ENCODE measurements around the gene CRACR2B.

- no peak for TF ChIP-seq POLR2AphosphoS5 (IDR thresholded peaks at IDR 0.05; ENCODE audit: low read depth, low read length)
- no peak for TF ChIP-seq SRF (IDR thresholded peaks at IDR 0.05; ENCODE audit: low read depth, low read length)
- no peak for TF ChIP-seq EP300 (IDR thresholded peaks at IDR 0.05; ENCODE audit: borderline replicate concordance in 1 of 2, low read depth in 2 of 2, low read length in 2 of 2)
- no peak for TF ChIP-seq TBP (IDR thresholded peaks at IDR 0.05; ENCODE audit: low read depth, low read length)
Measured at GRCh38 chr11:836274-836673, 8.6 kb downstream of the CRACR2B start.

Measured in H1 (cell line).